Activated CD8-positive, alpha-beta T cell treated with anti-CD3 and anti-CD28 coated beads for 36 hours (primary cell): ENCODE data around the gene ADGRG7. TPM values are rescaled to one million over a fixed set of nuclear protein-coding genes. Genes with fewer than 3 reads are reported as not detected.

Source experiments
- ATAC-seq: fragments of 200-7000 bp; cut with Tn5 transposase; one replicate; pipeline ENCODE4 v1.10.0; 2021; ENCODE audit warnings: mild to moderate bottlenecking, moderate library complexity
- CTCF ChIA-PET: fragments of 350-600 bp; sonication (Branson Sonifier 250); formaldehyde crosslinking; loops from one replicate; lab custom pipeline; 2021; ENCODE audit warnings: antibody characterized with exemption; lab: Charles Lee
- POLR2A ChIA-PET: fragments of 350-600 bp; sonication (Branson Sonifier 250); formaldehyde crosslinking; loops from one replicate; lab custom pipeline; 2021; ENCODE audit warnings: antibody characterized with exemption; lab: Charles Lee
- DNase-seq: peaks from one replicate; pipeline ENCODE4 v3.0.0-alpha.2; 2020
- H3K27ac Mint-ChIP-seq: one replicate; pipeline ENCODE4 v1.8.0; 2021; ENCODE audit warnings: mild to moderate bottlenecking, mixed read lengths
- H3K27me3 Mint-ChIP-seq: one replicate; pipeline ENCODE4 v1.8.0; 2021; ENCODE audit warnings: mixed read lengths
- H3K36me3 Mint-ChIP-seq: one replicate; pipeline ENCODE4 v1.8.0; 2021; ENCODE audit warnings: low read depth, mixed read lengths
- H3K4me1 Mint-ChIP-seq: one replicate; pipeline ENCODE4 v1.8.0; 2021; ENCODE audit warnings: low read depth, mixed read lengths
- H3K4me3 Mint-ChIP-seq: one replicate; pipeline ENCODE4 v1.8.0; 2021; ENCODE audit warnings: mild to moderate bottlenecking, moderate library complexity, mixed read lengths
- H3K9me3 Mint-ChIP-seq: one replicate; pipeline ENCODE4 v1.8.0; 2021; ENCODE audit warnings: mixed read lengths
- CTCF ChIP-seq: fragments of 200-600 bp; IDR thresholded peaks from one replicate; pipeline ENCODE4 v1.8.0; 2022; ENCODE audit warnings: antibody characterized with exemption, mild to moderate bottlenecking
- intact Hi-C: fragments of 100-400 bp; cut with micrococcal nuclease; formaldehyde crosslinking; loops from one replicate; pipeline ENCODE4 v1.10.0; 2022
- total RNA-seq, 2 experiments: library from RNA; stranded (reverse); gene quantifications; one replicate each; pipeline ENCODE4 v1.2.3, GENCODE V29; 2021

The ADGRG7 gene
- total RNA-seq, 2 experiments from 2014 or later = 21.2 to 24.7 TPM

GRCh38 chr3:100613721-100614390 is 4.5 kb downstream of the ADGRG7 start:
- H3K27me3 Mint-ChIP-seq = peaks cover 17% of the 10 kb centered on the region
- H3K9me3 Mint-ChIP-seq = peaks cover 1% of the 10 kb centered on the region
- no peak for TF ChIP-seq CTCF
- no peak overlapping the region for H3K4me3 Mint-ChIP-seq
- DNase-seq (no peak), ATAC-seq (no peak)
- POLR2A ChIA-PET = no interaction called here
- H3K27ac Mint-ChIP-seq = no peak overlapping the region
- intact Hi-C loops = no loop called here
- CTCF ChIA-PET = no interaction called here
- H3K36me3 Mint-ChIP-seq = peaks cover 24% of the 10 kb centered on the region
- peaks cover 7% of the 10 kb centered on the region for H3K4me1 Mint-ChIP-seq

GRCh38 chr3:100614941-100615340 is 5.5 kb downstream of the ADGRG7 start:
- intact Hi-C loops = no loop called here
- H3K27me3 Mint-ChIP-seq = peaks cover 14% of the 10 kb centered on the region
- POLR2A ChIA-PET = interaction anchor here (0.5 kb wide), 1 partner anchor 79 kb away, joined by 3 read pairs; no protein-coding TSS in a partner anchor
- no peak overlapping the region for H3K4me3 Mint-ChIP-seq
- peaks cover 2% of the 10 kb centered on the region for H3K4me1 Mint-ChIP-seq
- DNase-seq (no peak), ATAC-seq (no peak)
- H3K36me3 Mint-ChIP-seq = peaks cover 27% of the 10 kb centered on the region
- no peak for TF ChIP-seq CTCF
- H3K9me3 Mint-ChIP-seq = peaks cover 1% of the 10 kb centered on the region
- CTCF ChIA-PET = no interaction called here
- H3K27ac Mint-ChIP-seq = no peak overlapping the region

- Mint-ChIP-seq H3K9me3 (peaks cover 1% of the 10 kb centered on the region), H3K27me3 (peaks cover 9% of the 10 kb centered on the region), H3K4me3 (no peak overlapping the region), H3K27ac (no peak overlapping the region), H3K36me3 (peaks cover 27% of the 10 kb centered on the region), H3K4me1 (no peaks in the 10 kb centered on the region)
- DNase-seq (no peak), ATAC-seq (no peak)
- intact Hi-C loops = loop anchor here (1.0 kb wide), 1 partner anchor 111 kb away; no protein-coding TSS in a partner anchor
- ChIA-PET POLR2A (interaction anchor here (1.1 kb wide), 1 partner anchor 111 kb away, joined by 5 read pairs; no protein-coding TSS in a partner anchor), CTCF (interaction anchor here (0.8 kb wide), 1 partner anchor 784 kb away, joined by 3 read pairs; no protein-coding TSS in a partner anchor)
- TF ChIP-seq CTCF = no peak
Observed at GRCh38 chr3:100615684-100616083, 6.3 kb downstream of the ADGRG7 start.

GRCh38 chr3:100621251-100621650 is 11.8 kb downstream of the ADGRG7 start:
- ChIA-PET POLR2A (interaction anchor here (1.0 to 1.4 kb wide), 2 partner anchors 13 to 89 kb away, joined by 3 to 4 read pairs; no protein-coding TSS in a partner anchor), CTCF (interaction anchor here (0.8 to 1.3 kb wide), 5 partner anchors 13 to 158 kb away, joined by 3 to 5 read pairs (median 3); no protein-coding TSS in a partner anchor)
- Mint-ChIP-seq H3K27ac (no peak overlapping the region), H3K4me1 (peaks cover 7% of the 10 kb centered on the region), H3K36me3 (peaks cover 66% of the 10 kb centered on the region), H3K27me3 (no peaks in the 10 kb centered on the region), H3K4me3 (no peak overlapping the region), H3K9me3 (peaks cover 18% of the 10 kb centered on the region)
- TF ChIP-seq CTCF = no peak
- ATAC-seq (no peak), DNase-seq (no peak)
- intact Hi-C loops = no loop called here

GRCh38 chr3:100627491-100627890 is 18.1 kb downstream of the ADGRG7 start:
- no peak for TF ChIP-seq CTCF
- DNase-seq = no peak
- intact Hi-C loops = loop anchor here (5.0 kb wide), 1 partner anchor 90 kb away; no protein-coding TSS in a partner anchor
- ChIA-PET POLR2A (no interaction called here), CTCF (no interaction called here)
- Mint-ChIP-seq H3K4me3 (no peak overlapping the region), H3K27ac (no peak overlapping the region), H3K4me1 (peaks cover 26% of the 10 kb centered on the region), H3K9me3 (peaks cover 16% of the 10 kb centered on the region), H3K36me3 (peaks cover 43% of the 10 kb centered on the region), H3K27me3 (peaks cover 1% of the 10 kb centered on the region)
- no peak for ATAC-seq
